Right cardiac atrium (tissue), 5 donors: ENCODE data around the gene SLC39A11. TPM values are rescaled to one million over a fixed set of nuclear protein-coding genes. Genes with fewer than 3 reads are reported as not detected.

ENCODE experiments used
- ATAC-seq, 2 donors: fragments of 200-7000 bp; cut with Tn5 transposase; one replicate each; pipeline versions ENCODE4 v1.8.0 to v1.9.1; 2020; ENCODE audit warnings: moderate library complexity in 2 of 2, mild to moderate bottlenecking in 1 of 2
- DNase-seq, 3 donors: peaks; one replicate each; pipeline ENCODE4 v3.0.0-alpha.2; 2020
- H3K27ac ChIP-seq: one replicate; pipeline ENCODE4 v1.5.1; 2013; ENCODE audit warnings: mild to moderate bottlenecking, low read length, control low read depth, moderate library complexity
- H3K27me3 ChIP-seq: one replicate; pipeline ENCODE4 v1.6.1; 2013; ENCODE audit not compliant: control insufficient read depth, insufficient read depth
- H3K4me1 ChIP-seq: one replicate; pipeline ENCODE4 v1.6.1; 2013; ENCODE audit warnings: low read length; ENCODE audit not compliant: control insufficient read depth, insufficient read depth
- H3K4me3 ChIP-seq: one replicate; pipeline ENCODE4 v1.5.1; 2013; ENCODE audit warnings: low read length, control low read depth
- H3K9me3 ChIP-seq: one replicate; pipeline ENCODE4 v1.6.1; 2013; ENCODE audit warnings: low read length; ENCODE audit not compliant: control insufficient read depth
- whole genome bisulfite sequencing: extraction: QIAGEN DNeasy Blood & Tissue Kit; methylation state at CpG from one replicate; pipeline ENCODE4 v1.1.7; 2013; 5-methylcytosine and 5-hydroxymethylcytosine counted together
- intact Hi-C, 4 donors: fragments of 100-400 bp; cut with DNase I; formaldehyde crosslinking; loops; one replicate each; pipeline versions ENCODE4 v1.11.0 to v1.14.0; 2022 to 2023
- polyA plus RNA-seq: library from polyadenylated mRNA; stranded (reverse); fragments of 200-250 nt; gene quantifications from one replicate; pipeline ENCODE4 v1.2.3, GENCODE V29; 2013
- total RNA-seq, 4 donors: library from RNA; stranded (reverse); fragmentation: NEBNext Ultra II Directional; extraction: Animal tissue kit (Norgen Biotek cat#: 25700); gene quantifications; one replicate each; pipeline ENCODE4 v1.2.1, GENCODE V29; 2021
- donor health status: healthy with polysubstance abuse.
- donor health status: DM: no; HTN: yes; CAD: no.
- donor health status: DM: no; HTN: no; CAD: no.
- donor health status: DM: no; HTN: yes; CAD: no; lungs with severe emphysema.
- donor health status: DM: yes; HTN: yes; CAD: no.

SLC39A11 gene
- total and polyA plus RNA-seq, 5 donors: 3.2 to 12.6 (median 9.9) TPM

DNA sequence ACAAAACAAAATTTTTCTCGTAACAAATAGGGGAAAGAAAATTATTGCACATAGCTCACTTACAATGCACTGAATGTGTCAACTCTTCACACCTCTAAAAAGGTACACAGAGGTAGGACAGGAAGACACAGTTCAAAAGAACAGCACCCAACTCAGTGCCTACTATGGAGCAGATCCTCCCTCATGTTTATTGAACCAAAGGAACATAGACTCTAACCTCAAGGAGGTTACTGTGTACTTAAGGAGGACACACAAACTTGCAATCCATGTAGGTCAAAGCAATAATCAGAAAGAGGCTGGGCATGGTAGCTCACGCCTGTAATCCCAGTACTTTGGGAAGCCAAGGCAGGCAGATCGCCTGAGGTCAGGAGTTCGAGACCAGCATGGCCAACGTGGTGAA lies 50.3 kb downstream of the SLC39A11 start:
- intact Hi-C loops: no loop called here
- Histone ChIP-seq H3K9me3 (no peaks in the 10 kb centered on the region), H3K27me3 (no peaks in the 10 kb centered on the region), H3K4me1 (peaks cover 5% of the 10 kb centered on the region), H3K4me3 (no peak overlapping the region), H3K27ac (no peak overlapping the region)
- ATAC-seq (no peak), DNase-seq (no peak)
- WGBS: 79% methylated on average over 5 of the region's 5 CpGs

DNA sequence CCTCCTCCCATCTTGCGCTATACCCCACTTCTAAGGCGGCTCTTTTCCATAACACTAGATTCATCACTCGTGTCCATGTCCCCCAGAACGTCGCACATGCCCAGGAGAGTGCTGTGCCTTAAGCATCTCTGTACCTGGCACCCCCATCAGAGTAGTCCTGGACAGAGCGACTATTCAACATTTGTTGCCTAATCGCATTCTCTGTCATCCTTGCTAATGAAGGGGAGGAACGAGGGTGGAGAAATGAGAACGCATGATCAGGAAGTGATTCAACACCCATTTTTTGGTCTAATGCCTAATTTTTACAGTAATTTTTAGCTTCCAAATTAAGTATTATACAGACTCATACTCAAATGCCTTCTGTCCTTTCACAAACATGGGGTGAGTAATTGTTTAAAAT lies 53.2 kb downstream of the SLC39A11 start:
- 92% methylated on average over 9 of the region's 9 CpGs for WGBS
- H3K4me3 ChIP-seq: no peak overlapping the region
- H3K27me3 ChIP-seq: no peaks in the 10 kb centered on the region
- ATAC-seq (no peak), DNase-seq (no peak)
- H3K4me1 ChIP-seq: peaks cover 5% of the 10 kb centered on the region
- intact Hi-C loops: no loop called here
- no peaks in the 10 kb centered on the region for H3K9me3 ChIP-seq
- H3K27ac ChIP-seq: no peak overlapping the region

DNA sequence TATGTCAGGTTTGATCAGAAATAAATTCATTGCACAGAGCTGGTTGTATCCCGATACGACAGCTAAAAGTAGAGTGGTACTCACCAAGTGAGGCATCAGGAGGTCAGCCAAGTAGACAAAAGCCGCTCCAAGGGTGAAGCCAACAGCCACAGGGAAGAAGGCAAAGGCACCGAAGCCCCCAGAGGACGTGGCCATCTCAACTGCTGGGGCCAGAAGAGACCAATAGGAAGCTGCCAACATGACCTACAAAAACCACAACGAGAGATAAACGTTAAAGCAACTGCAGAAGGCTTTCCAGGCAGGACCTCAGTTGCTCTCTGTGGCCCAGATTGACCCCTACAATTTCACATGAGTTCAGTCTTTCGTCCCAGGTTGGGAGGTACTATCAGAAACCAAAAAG lies 61.0 kb downstream of the SLC39A11 start:
- H3K27ac ChIP-seq: no peak overlapping the region
- no peaks in the 10 kb centered on the region for H3K4me1 ChIP-seq
- no peaks in the 10 kb centered on the region for H3K27me3 ChIP-seq
- 81% methylated on average over 8 of the region's 8 CpGs for WGBS
- H3K4me3 ChIP-seq: no peak overlapping the region
- ATAC-seq (no peak), DNase-seq (no peak)
- intact Hi-C loops: no loop called here
- H3K9me3 ChIP-seq: no peaks in the 10 kb centered on the region

DNA sequence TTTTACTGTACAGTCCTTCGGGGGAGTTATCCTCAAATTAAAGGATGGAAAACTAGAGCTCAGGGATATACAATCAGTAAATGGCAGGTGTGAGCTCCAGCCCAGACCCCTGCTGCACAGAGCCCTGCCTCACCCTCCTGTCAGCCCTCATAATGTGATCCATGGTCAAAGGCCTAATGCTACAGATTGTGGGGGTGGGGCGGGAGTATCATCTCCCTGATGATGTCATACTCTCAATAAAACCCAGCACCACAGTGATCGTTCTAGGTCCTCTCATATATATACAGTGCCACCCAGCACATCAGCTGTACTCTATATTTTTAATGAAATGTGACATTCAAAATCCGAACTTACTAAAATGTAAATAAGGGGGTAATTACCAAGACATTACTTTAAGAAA lies 61.5 kb downstream of the SLC39A11 start:
- H3K27me3 ChIP-seq: no peaks in the 10 kb centered on the region
- DNase-seq (no peak), ATAC-seq (no peak)
- H3K27ac ChIP-seq: no peak overlapping the region
- H3K4me3 ChIP-seq: no peak overlapping the region
- H3K9me3 ChIP-seq: no peaks in the 10 kb centered on the region
- WGBS: 82% methylated on average over 4 of the region's 4 CpGs
- no peaks in the 10 kb centered on the region for H3K4me1 ChIP-seq
- intact Hi-C loops: no loop called here

DNA sequence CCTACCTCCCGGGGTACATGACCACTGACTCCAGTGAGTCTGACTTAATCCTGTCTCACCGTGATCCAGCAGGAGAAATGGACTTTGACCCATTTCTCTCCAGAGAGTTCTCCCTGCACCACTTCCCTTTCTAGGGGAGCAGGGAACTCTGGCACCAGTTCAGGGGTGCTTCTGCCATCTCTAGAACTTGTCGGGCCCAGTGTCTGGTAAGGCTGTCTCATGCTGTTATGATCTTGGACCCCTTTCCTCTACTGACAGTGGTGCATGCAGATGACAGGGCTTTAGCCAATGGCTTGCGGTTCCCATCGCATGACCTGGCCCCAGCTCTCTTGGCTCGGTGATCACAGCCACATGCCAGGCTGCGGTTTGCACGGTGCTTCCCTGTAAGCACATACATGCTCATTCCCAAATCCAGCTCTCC lies 62.0 kb downstream of the SLC39A11 start:
- intact Hi-C loops: no loop called here
- Histone ChIP-seq H3K27me3 (no peaks in the 10 kb centered on the region), H3K9me3 (no peaks in the 10 kb centered on the region), H3K4me3 (no peak overlapping the region), H3K27ac (no peak overlapping the region), H3K4me1 (no peaks in the 10 kb centered on the region)
- WGBS: 72% methylated on average over 8 of the region's 8 CpGs
- DNase-seq (peak in 1 of 3 donors; percentile 62), ATAC-seq (no peak)

DNA sequence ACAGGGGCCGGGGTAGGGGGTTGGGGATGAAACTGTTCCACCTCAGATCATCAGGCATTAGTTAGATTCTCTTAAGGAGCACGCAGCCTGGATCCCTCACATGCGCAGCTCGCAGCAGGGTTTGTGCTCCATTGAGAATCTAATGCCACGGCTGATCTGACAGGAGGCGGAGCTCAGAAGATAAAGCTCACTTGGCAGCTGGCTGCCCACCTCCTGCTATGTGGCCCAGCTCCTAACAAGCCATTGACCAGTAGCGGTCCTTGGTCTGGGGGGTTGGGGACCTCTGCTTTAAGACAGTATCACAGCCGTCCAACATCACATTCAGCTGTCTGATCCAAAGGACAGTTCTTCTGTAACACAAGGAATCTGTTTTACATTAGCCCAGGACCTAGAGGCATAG lies 62.5 kb downstream of the SLC39A11 start:
- Histone ChIP-seq H3K27ac (no peak overlapping the region), H3K9me3 (no peaks in the 10 kb centered on the region), H3K4me3 (no peak overlapping the region), H3K4me1 (no peaks in the 10 kb centered on the region), H3K27me3 (no peaks in the 10 kb centered on the region)
- intact Hi-C loops: no loop called here
- ATAC-seq (no peak), DNase-seq (no peak)
- WGBS: 90% methylated on average over 8 of the region's 8 CpGs

DNA sequence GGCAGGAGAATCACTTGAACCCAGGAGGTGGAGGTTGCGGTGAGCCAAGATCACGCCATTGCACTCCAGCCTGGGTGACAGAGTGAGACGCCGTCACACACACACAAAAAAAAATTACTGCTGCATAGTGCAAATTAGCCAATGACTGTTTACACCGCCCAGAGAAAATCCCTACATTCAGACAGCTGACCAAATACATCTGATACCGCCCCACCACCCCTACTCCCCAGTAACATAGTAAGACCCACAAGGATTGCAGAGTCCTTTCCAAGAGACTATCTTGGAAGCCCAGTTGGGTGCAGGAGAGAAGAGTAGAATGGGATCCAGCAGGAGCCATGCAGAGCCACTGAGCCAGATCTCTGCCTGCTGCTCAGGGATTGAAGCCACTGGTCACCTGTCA lies 63.5 kb downstream of the SLC39A11 start:
- H3K27me3 ChIP-seq: no peaks in the 10 kb centered on the region
- H3K4me1 ChIP-seq: no peaks in the 10 kb centered on the region
- H3K27ac ChIP-seq: no peak overlapping the region
- no peak for DNase-seq
- H3K9me3 ChIP-seq: no peaks in the 10 kb centered on the region
- over 99% methylated on average over 6 of the region's 6 CpGs for WGBS
- H3K4me3 ChIP-seq: no peak overlapping the region
- ATAC-seq: no peak
- intact Hi-C loops: no loop called here

DNA sequence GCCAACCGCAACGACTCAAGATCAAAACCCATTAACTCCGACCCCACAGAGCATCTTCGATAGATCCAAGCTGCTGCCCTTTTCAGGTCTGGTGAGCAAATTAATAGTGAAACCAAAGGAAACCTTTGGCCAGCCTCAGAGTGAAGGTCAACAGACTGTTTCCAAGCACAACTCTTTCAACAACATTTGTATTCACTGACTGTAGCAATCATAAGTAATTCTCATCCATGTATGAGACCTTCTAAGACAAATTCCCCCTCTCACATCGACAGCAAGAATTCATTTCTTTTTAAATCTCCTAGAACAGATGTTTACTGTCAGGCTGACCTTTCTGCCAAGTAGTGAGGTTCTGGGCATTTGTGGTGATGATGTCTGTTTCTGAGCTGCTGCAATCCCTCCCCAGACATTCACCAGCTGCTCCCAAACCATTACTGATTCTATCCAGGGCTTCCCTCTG lies 64.2 kb downstream of the SLC39A11 start:
- Histone ChIP-seq H3K9me3 (no peaks in the 10 kb centered on the region), H3K4me1 (no peaks in the 10 kb centered on the region), H3K27ac (no peak overlapping the region), H3K4me3 (no peak overlapping the region), H3K27me3 (no peaks in the 10 kb centered on the region)
- no peak for DNase-seq
- peak; percentile 53 to 79 for ATAC-seq
- intact Hi-C loops: no loop called here
- 67% methylated on average over 5 of the region's 5 CpGs for WGBS

DNA sequence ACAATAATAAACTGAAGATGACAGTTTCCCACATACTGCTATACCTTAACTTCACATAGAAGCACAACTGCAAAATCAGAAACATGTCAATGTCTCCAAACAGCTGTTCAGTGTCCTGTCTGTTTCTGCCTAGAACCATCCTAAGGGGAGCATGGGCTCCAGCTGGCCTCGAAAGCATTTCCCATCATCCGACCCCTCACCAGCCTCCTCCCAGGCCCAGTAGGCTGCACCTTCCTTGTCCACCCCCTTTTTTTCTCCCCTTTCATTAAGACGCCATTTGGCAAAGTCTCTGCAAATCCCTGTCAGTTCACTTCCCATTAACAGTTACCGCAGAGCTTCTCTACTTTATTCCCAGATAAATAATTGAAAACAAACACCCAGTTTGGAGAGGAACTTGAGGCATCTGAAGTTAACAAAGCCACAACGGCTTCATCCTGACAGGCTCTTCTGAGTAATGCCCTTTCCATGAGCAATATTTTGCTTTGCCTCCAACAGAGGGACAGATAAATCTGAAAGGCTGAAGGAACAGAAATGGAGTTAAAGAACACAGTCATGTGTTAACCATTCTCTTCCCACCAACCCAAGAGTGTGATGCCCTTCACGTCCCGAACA lies 65.3 kb downstream of the SLC39A11 start:
- ATAC-seq (no peak), DNase-seq (no peak)
- Histone ChIP-seq H3K9me3 (no peaks in the 10 kb centered on the region), H3K4me3 (no peak overlapping the region), H3K27ac (no peak overlapping the region), H3K27me3 (no peaks in the 10 kb centered on the region), H3K4me1 (no peaks in the 10 kb centered on the region)
- intact Hi-C loops: no loop called here
- WGBS: 71% methylated on average over 7 of the region's 7 CpGs

DNA sequence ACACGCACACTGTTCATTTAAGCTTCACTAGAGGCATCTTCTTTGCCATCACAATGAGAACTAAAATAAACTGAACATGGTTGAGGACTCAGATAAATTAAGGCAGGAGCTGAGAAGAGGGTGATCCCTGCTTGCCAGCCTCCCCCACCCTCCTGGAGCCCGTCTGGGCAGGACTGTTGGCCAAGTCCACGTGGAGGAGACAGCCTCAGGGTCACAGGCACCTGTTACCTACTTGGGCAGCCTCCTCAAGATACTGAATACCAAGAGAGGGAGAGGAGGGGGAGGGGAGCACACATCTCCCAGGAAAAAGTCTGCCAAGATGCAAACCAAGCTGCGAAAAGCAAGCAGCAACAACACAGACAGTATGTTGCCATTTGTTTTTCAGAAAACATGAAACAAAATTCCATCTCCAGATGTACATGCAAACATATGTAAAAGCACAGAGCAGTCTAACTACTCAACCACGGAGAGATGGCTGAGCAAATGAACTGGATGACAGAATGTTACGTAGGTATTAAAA lies 67.4 kb downstream of the SLC39A11 start:
- ATAC-seq (no peak), DNase-seq (no peak)
- Histone ChIP-seq H3K27ac (no peak overlapping the region), H3K9me3 (no peaks in the 10 kb centered on the region), H3K4me3 (no peak overlapping the region), H3K27me3 (no peaks in the 10 kb centered on the region), H3K4me1 (no peaks in the 10 kb centered on the region)
- WGBS: 80% methylated on average over 6 of the region's 6 CpGs
- intact Hi-C loops: no loop called here

DNA sequence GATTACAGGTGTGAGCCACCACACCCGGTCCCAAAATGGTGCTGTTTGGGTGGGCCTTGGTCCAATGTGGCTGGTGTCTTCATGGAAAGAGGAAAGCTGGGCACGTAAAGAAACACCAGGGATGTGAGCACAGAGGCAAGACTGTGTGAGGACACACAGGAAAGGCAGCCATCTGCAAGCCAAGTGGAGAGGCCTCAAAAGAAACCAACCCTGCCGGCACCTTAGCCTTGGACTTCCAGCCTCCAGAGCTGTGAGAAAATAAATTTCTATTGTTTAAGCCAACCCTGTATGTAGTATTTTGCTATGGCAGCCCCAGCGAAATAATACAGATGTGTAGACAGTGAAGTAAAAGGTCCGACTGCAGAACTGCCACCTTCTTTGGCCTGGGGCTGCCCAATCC lies 68.7 kb downstream of the SLC39A11 start:
- Histone ChIP-seq H3K4me3 (no peak overlapping the region), H3K9me3 (no peaks in the 10 kb centered on the region), H3K4me1 (no peaks in the 10 kb centered on the region), H3K27ac (no peak overlapping the region), H3K27me3 (no peaks in the 10 kb centered on the region)
- intact Hi-C loops: no loop called here
- no peak for DNase-seq
- WGBS: 95% methylated on average over 5 of the region's 5 CpGs
- ATAC-seq: no peak

DNA sequence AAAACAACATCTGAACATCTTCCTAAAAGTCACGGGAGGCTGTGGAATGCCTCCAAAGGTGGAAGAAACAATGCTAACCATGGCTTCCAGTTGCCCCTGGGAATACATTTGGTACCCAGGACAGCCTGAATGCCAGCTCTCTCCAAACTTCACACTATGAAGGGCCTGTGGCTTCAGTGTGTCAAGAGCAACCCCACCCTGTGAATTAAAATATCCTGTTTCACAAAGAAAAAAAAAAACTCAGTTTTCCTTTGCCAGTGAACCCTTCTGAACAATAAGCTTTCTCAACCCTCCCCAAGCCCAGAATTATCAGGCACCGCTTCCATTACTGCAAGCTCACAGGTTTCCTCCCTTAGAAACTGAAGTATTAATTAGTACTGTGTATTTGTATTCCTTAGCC lies 69.8 kb downstream of the SLC39A11 start:
- no peaks in the 10 kb centered on the region for H3K27me3 ChIP-seq
- DNase-seq: no peak
- H3K27ac ChIP-seq: no peak overlapping the region
- intact Hi-C loops: no loop called here
- no peaks in the 10 kb centered on the region for H3K4me1 ChIP-seq
- ATAC-seq: peak in 1 of 2 donors; percentile 74
- 69% methylated on average over 2 of the region's 2 CpGs for WGBS
- no peaks in the 10 kb centered on the region for H3K9me3 ChIP-seq
- H3K4me3 ChIP-seq: no peak overlapping the region
